GM18526 (cell line): Measurements from ENCODE around the gene C2.

ENCODE experiments used
- POLR2A ChIP-seq: IDR thresholded peaks from 3 replicates; pipeline ENCODE4 v1.6.1; 2011; ENCODE audit not compliant: insufficient read length; ENCODE audit errors: extremely low read depth

The C2 gene

DNA sequence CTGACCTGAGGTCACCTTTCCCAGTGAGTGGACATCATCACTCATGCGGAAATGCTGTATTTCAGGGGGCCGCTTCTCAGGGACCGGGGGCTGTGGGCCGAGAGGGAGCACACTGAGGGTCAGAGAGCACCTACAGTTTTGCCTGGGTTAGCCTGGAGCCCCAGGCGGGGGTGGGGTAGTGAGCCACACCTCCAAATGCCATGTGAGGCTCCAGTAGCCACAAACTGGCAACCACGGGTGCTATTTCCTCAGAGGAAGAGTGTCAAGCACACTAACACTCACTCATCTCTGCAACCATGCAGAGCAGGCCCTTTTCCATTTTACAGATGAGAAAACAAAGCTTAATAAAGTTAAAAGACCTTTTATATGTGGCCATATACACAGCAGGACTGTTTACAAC is 34.7 kb upstream of the C2 start:
- TF ChIP-seq POLR2A = no peak

DNA sequence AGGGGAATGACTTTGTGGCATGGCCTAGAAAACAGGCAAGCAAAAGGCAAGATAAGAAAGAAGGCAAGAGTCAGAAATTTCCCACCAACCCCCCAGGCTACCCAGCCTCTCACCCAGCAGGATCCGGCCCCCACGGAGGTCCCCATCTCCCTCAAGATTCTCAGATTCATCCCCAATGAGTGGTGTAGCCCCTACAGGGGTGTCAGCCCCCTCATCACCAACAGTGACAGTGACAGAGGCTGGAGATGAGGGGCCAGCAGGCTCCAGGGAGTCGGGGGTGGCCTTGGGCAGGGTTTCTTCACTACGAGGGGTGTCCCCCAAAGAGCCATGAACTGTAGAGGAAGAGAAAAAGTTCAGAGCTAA is 31.0 kb upstream of the C2 start:
- no peak for TF ChIP-seq POLR2A

DNA sequence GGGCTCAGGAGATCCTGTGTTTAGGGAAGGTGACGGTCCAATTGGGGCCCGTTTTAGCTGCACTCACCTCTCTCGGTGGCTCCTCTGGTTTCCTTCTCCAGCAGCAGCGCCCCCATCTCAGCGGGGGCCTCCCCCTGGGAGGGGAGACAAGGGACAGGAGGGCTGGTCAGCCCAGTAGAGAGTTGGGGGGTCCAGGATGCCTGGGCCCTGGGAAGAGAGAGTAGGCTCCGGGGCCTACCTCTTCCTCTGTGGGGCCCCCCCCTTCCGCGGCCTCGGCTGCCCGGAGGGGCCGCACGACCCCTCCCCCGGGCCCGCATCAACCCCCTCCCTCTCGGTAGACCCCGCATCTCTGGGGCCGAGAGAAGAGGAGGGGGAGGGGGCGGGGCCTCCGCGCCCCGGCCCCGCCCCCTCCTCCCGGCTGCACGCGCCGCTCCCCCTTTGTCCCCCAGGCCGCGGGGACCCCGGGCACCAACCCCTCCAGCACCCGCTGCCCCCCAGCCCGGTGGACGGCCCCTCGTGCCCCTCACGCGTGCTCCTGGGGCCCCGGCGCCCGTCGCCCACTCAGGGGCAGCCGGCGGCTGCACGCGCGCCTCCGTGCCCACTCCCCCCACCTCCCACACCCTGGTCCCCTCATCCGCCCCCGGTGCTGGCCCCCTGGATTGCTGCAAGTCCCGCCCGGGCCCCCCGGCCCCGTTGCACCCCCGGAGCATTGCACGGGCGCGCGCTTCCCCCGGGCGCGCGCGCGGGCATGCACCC is 30.5 kb upstream of the C2 start:
- no peak for TF ChIP-seq POLR2A

DNA sequence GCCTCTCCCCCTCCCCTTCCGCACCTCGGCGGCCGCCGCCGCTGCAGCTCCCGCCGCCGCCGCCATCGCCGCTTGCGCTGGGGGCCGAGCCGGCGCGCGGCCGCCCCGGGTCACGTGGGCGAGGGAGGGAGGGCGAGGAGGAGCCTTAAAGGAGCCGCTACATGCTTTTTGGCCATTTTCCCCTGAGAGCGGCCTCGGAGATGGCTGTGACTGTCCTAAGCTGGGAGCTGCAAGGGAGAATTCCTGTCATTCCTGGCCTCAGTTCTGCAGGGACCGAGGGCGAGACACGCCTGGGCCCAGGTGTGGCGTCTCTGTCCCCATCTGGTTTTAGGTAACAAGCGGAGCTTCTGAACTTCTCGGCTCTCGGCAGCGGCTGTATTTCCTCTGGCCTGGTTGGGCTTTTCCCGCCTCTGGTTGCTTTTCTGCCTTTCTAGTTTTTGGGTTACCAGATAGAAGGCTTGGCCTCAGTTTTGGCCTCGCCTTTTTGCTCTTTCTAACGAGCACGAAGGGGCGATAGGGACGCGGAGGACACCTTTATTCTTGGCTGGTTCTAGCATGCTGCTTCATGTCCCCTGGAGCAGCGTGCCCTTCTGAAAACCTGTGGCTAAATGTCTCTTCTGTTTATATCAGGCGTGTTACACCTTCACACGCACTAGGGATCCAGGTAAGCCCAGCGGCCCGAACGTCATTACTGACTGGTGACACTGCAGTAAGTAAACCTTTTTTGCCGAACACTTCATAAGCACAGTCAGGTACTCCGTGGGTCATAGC is 29.7 kb upstream of the C2 start, which contains the start of gene EHMT2:
TSS of gene EHMT2 (minus strand) at position 87 of the 771 bp plus-strand sequence. CDS start at position 66, 21 bp downstream.
- TF ChIP-seq POLR2A = no peak

DNA sequence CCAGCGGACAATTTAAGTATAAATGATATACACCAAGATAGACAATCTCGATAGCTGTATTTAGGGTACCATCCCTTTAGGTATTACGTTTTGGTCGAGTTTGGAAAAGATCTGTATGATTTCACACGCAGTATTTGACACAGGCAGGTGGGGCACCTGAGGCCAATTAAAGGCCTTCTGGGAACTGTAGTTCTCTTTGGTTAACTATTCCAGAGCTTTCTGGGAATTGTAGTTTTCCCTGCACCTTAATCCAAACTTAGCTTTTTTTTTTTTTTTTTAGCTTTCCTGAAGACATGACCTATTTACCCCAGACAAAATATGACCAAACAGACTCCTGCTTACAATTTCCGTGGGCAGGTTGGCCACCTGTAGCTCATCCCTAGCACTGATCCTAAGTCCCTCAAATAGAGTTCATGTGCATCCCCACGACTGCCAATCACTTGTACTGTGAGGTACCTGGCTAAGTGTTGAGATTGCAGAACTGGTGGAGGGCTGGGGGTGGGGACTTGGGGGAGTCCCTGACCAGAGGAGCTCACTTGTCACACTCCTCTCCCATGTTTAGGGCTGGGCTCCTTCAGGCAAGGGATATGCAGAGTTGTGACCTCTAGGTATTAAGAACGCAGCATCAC is 29.0 kb upstream of the C2 start:
- TF ChIP-seq POLR2A = no peak

DNA sequence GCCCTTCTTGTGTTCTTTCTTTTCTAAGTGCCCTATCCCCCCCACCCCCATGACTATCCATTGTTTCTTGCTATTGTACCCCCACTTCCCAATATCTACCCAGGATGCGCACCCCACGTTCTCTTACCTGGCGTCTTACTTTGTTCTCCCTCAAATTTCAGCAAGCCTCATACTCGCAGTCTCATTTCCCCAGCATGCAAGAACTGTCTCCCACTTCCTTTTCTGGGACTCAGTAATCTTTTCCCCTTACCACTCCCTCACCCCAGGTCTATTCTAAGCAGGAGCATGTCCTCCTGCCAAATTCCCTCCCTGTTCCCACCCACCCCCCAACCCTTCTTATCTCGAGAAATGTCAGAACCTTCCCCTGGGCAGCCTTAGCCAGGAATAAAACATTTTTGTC is 28.3 kb upstream of the C2 start:
- no peak for TF ChIP-seq POLR2A

DNA sequence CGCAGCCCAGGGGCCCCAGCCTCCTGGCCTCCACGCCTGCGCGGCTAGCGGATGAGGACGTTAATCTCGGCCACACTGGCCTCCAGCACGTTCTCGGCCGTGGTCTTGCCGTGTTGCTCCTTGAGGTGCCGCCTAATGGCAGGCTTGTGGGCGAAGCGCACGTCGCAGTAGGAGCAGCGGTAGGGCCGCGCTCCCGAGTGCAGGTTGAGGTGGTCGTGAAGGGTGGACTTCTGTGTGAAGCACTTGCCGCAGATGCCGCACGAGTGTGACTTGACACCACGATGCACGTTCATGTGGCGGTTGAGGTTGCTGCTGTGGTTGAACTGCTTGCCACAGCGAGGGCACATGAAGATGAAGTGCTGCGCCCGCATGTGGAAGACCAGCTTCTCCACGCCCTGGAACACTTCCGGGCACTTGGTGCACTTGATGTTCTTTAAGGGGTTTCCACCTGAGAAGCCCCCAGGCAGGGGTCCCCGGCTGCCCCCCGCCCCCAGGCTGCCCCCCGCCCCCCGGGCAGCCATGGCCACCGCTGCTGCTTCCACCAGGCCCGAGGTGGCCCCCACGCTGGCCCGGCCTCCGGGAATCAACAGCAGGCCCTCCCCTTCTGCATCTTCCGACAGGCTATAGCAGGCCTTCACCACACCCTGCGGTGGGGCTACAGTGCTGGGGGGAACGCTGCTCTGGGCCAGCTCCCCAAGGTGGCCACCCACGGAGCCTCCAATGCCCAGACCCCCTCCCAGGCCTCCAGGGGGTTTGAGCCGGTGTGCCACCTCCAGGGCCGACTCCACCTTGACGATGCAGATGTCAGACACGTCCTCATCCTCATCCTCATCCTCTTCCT is 27.4 kb upstream of the C2 start:
- no peak for TF ChIP-seq POLR2A

DNA sequence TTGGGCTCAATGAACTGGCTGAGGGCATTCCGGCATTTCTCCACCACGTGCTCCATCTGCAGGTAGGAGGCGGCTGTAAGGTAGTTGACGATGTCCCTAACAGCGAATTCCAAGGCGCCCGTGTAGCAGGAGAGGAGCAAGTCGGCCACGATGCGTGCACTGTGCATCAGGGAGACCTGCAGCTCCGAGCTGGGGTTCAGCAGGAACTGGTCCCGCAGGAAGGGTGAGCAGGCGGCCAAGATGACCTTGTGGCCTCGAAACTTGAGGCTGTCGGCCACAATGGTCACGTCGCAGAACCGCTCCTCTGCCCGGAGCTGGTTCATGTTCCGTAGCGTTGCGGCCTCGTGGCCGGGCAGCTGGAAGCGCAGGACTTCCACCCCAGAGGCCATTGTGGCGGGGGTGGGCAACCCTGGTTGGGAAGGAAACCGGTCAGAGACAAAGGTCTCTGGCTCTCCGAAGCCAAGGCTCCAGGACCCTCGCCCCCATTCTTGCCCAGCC is 26.6 kb upstream of the C2 start:
- no peak for TF ChIP-seq POLR2A

DNA sequence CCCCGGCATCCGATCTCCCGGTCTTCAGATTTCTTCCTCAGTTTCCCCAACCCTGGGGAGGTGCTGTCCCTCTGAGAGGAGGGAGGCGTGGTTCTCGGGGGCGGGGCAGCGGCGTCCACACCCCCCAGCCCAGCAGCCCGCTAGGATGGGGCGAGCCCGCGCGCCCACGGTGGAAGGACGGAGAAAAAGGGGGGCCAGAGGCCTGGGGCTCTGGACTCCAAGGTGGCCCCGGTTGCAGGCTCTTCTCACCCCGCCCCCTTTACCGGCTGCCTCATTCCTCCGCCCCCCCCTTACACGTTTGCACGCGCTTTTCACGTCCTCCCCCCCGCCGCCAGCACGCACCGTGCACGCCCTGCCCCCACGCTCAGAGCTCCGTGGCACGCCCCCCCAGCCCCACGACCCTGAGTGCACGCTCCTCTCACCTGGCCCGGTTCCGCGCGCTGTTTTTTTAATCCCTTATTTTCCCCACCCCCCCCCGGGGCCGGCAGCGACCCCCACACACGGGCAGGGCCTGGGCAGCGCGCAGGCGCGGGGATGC is 26.0 kb upstream of the C2 start:
- no peak for TF ChIP-seq POLR2A

DNA sequence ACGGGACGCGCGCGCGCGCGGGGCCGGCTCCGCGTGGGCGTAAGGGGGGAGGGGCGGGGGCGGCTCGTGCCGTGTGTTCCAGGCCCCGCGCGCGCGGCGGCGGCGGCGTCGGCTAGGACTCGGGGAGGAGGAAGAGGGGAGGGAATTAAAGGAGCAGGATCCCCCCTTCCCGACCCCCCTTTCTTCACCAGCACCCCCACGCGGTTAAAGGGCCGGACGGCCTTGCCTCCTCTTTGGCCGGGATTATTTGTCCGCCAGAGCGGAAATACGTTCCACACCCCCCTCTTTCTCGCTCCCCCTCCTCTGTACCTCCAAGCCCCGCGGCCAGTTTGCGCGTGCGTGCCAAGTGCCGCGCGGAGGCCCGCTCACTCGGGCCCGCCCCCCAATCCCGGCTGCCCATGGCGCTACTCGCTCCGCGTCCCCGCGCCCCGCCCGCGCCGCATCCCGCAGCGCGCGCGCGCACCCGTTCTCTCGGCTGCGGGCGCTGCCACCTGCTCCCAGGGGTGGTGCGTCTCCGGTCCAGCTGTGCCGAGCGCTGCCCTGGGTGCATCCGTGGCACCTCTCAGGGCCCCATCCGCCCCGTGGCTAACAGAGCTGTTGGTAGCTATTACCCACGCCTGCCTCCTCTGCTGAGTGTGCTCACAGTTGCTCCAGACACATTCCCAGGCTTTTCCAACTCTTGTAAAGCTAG is 25.4 kb upstream of the C2 start, which contains the start of gene ZBTB12:
TSS of gene ZBTB12 (minus strand) at position 134 of the 691 bp plus-strand sequence. CDS start 781 bp downstream, outside the sequence.
- peak; percentile 46 for TF ChIP-seq POLR2A

DNA sequence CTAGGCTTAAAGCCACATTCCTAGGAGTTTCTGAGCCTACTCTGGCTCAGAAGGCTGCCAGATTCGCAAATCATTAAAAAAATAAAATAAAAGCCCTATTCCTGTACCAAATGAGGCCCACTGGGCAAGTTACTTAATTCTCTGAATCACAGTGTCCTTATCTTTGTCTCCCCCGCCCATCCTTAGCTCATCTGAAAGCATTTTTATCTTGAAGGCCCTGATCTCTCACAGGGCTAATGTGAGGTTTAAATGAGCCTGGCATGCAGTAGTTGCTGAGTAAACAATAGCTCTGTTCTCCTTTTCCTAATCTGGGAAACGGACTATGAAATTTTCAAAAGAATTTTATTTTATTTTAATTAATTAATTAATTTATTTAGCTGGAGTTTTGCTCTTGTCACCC is 23.6 kb upstream of the C2 start:
- TF ChIP-seq POLR2A = no peak

DNA sequence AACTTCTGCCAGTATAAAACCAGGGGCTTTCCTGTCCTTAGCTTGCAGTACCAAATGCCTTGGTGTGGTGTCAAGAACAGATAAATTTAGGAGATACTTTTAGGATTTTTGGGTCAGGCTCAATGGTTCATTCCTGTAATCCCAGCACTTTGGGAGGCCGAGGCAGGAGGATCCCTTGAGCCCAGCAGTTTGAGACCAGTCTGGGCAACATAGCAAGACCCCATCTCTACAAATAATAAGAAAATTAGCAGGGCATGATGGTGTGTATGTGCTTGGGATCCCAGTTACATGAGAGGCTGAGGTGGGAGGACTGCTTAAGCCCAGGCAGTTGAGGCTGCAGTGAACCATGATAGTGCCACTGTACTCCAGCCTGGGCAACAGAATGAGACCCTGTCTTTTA is 22.5 kb upstream of the C2 start:
- TF ChIP-seq POLR2A = no peak

DNA sequence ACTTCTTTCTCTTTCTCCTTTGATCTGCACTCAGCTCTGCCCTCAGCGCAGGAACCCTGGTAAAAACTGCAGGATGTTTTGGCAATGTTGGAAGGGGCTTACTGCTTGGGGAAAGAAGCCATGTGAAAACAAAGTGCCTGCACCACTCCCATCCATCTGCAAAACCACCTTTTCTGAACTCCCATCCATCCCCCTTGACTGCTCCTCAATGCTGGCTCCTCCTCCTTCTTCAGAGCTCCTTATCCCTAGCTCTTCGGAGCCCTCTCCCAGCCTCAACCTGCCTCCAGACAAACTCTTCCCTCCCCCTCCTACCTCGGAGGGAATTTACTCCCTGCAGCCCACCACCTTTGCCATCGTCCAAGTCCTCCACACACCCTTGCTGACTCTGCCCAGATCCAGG is 21.4 kb upstream of the C2 start:
- no peak for TF ChIP-seq POLR2A
